H1 (cell line): ENCODE data around the gene THRB.

ENCODE experiments used
- CTCF ChIP-seq, 3 experiments: IDR thresholded peaks; 1 replicate in 2 of 3; 2 replicates in 1 of 3; pipeline versions ENCODE4 v1.5.1 to v1.6.1; 2011; ENCODE audit warnings: low read length in 3 of 3, mild to moderate bottlenecking in 3 of 3, inconsistent platforms in 2 of 3, low read depth in 1 of 3, moderate library complexity in 1 of 3; ENCODE audit not compliant: insufficient read depth in 1 of 3; ENCODE audit errors: control extremely low read depth in 1 of 3
- JUND ChIP-seq: IDR thresholded peaks from 2 replicates; pipeline ENCODE4 v1.6.1; 2011; ENCODE audit warnings: mild to moderate bottlenecking, improper control_type of control experiment, low read length
- POLR2AphosphoS5 ChIP-seq: IDR thresholded peaks from 2 replicates; pipeline ENCODE4 v1.6.1; 2011; ENCODE audit warnings: low read depth, low read length
- RAD21 ChIP-seq, 2 experiments: IDR thresholded peaks in 1 of 2; conservative IDR thresholded peaks in 1 of 2; 2 replicates each; pipeline ENCODE4 v1.6.1; 2011; ENCODE audit warnings: low read depth in 2 of 2, low read length in 2 of 2, improper control_type of control experiment in 1 of 2, inconsistent platforms in 1 of 2, mild to moderate bottlenecking in 1 of 2, moderate library complexity in 1 of 2
- SIX5 ChIP-seq: IDR thresholded peaks from 2 replicates; pipeline ENCODE4 v1.6.1; 2011; ENCODE audit warnings: mild to moderate bottlenecking, low read depth, low read length

DNA sequence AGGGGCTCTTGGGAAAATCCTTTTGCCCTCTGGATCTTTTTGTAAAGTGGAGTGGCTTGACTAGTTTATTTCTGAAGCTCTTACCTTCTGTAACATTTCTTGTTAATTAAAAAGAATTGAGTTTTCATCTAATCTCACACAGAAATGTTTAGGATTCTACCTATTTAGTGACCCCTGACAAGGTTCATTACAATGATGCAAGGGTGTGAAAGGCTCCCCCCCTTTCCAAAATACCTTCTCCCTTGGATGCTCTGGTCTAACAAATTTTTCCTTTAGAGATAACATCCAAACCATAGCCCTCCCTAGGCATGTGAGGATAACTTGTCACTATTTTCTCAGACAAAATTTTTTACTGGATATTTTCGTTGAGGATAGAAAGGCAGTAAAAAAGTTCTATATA is 223.9 kb downstream of the THRB start:
- TF ChIP-seq POLR2AphosphoS5 (no peak), CTCF (IDR thresholded peaks at IDR 0.05; ENCODE audit: control extremely low read depth in 1 of 3, insufficient read depth in 1 of 3, low read depth in 1 of 3, low read length in 3 of 3) (no peak), SIX5 (no peak), RAD21 (IDR thresholded peaks at IDR 0.05 in 1 of 2, conservative IDR thresholded peaks at IDR 0.05 in 1 of 2; ENCODE audit: low read depth in 2 of 2, low read length in 2 of 2) (no peak), JUND (no peak)
